Neural progenitor cell (in vitro differentiated cells): ENCODE data around the gene RRAGA. TPM values are rescaled to one million over a fixed set of nuclear protein-coding genes. Genes with fewer than 3 reads are reported as not detected.
"Not testable (repeated sequence)": the region's sequence is repeated elsewhere in the genome, so short reads cannot be mapped to it uniquely, and the experiment has no call there.

Source experiments
- DNase-seq: peaks from one replicate; pipeline ENCODE4 v3.0.0-alpha.2; 2016; ENCODE audit warnings: low spot score
- H2AFZ ChIP-seq: fragments of 200-600 bp; sonication (generic); replicated peaks from 2 replicates; pipeline ENCODE4 v1.6.1; 2016; ENCODE audit warnings: antibody characterized with exemption
- H3F3A ChIP-seq: fragments of 200-600 bp; sonication (generic); 2 replicates; pipeline ENCODE4 v1.6.1; 2016; ENCODE audit warnings: antibody characterized with exemption, low read depth
- H3K27ac ChIP-seq: fragments of 200-600 bp; sonication (generic); 2 replicates; pipeline ENCODE4 v1.5.1; 2016; ENCODE audit warnings: mild to moderate bottlenecking
- H3K27me3 ChIP-seq: fragments of 200-600 bp; sonication (generic); 2 replicates; pipeline ENCODE4 v1.6.1; 2016; ENCODE audit warnings: mild to moderate bottlenecking, moderate library complexity
- H3K36me3 ChIP-seq: fragments of 200-600 bp; sonication (generic); 2 replicates; pipeline ENCODE4 v1.5.1; 2016
- H3K4me1 ChIP-seq: fragments of 200-600 bp; sonication (generic); 2 replicates; pipeline ENCODE4 v1.6.1; 2016; ENCODE audit warnings: mixed run types
- H3K4me2 ChIP-seq: fragments of 200-600 bp; sonication (generic); 2 replicates; pipeline ENCODE4 v1.6.1; 2016
- H3K4me3 ChIP-seq: fragments of 200-600 bp; sonication (generic); 2 replicates; pipeline ENCODE4 v1.5.1; 2016
- H3K79me2 ChIP-seq: fragments of 200-600 bp; sonication (generic); 2 replicates; pipeline ENCODE4 v1.6.1; 2016; ENCODE audit warnings: low read depth
- H3K9ac ChIP-seq: fragments of 200-600 bp; sonication (generic); 2 replicates; pipeline ENCODE4 v1.6.1; 2016
- H3K9me3 ChIP-seq: fragments of 200-600 bp; sonication (generic); 2 replicates; pipeline ENCODE4 v1.5.1; 2016; ENCODE audit warnings: low read depth
- H4K20me1 ChIP-seq: fragments of 200-600 bp; sonication (generic); 2 replicates; pipeline ENCODE4 v1.6.1; 2016; ENCODE audit warnings: low read depth
- H3K27ac Mint-ChIP-seq: 3 replicates; pipeline ENCODE4 v1.8.0; 2021; ENCODE audit warnings: mixed read lengths
- H3K27me3 Mint-ChIP-seq: 2 replicates; pipeline ENCODE4 v1.8.0; 2022; ENCODE audit warnings: low read depth, mild to moderate bottlenecking, inconsistent platforms, moderate library complexity, mixed read lengths; ENCODE audit not compliant: insufficient read depth
- H3K36me3 Mint-ChIP-seq: 3 replicates; pipeline ENCODE4 v1.8.0; 2021; ENCODE audit warnings: mixed read lengths
- H3K4me1 Mint-ChIP-seq: 3 replicates; pipeline ENCODE4 v1.8.0; 2021; ENCODE audit warnings: mixed read lengths
- H3K4me3 Mint-ChIP-seq: 3 replicates; pipeline ENCODE4 v1.8.0; 2021; ENCODE audit warnings: mild to moderate bottlenecking, moderate library complexity, mixed read lengths
- H3K9me3 Mint-ChIP-seq: 3 replicates; pipeline ENCODE4 v1.8.0; 2020; ENCODE audit warnings: mixed read lengths
- CTCF ChIP-seq: fragments of 200-600 bp; sonication (generic); IDR thresholded peaks from 2 replicates; pipeline ENCODE4 v1.5.1; 2017; ENCODE audit warnings: antibody characterized with exemption, mild to moderate bottlenecking
- EZH2 ChIP-seq: fragments of 200-600 bp; sonication (generic); IDR thresholded peaks from 2 replicates; pipeline ENCODE4 v1.6.1; 2017; ENCODE audit warnings: antibody characterized with exemption, mild to moderate bottlenecking, moderate library complexity
- EZH2phosphoT487 ChIP-seq: fragments of 200-600 bp; sonication (generic); IDR thresholded peaks from 2 replicates; pipeline ENCODE4 v1.6.1; 2017; ENCODE audit warnings: antibody characterized with exemption
- total RNA-seq: library from RNA; depleted of rRNA; stranded (reverse); fragments of >200 nt; gene quantifications from 2 replicates; pipeline ENCODE4 v1.2.3, GENCODE V29; 2015; ENCODE audit warnings: low replicate concordance

Gene RRAGA
- total RNA-seq, 1 donor from 2014 or later, result 35.9 TPM

- H3K4me3 Mint-ChIP-seq, result no peak overlapping the region
- H3K27me3 Mint-ChIP-seq, result peaks cover 3% of the 10 kb centered on the region
- no peaks in the 10 kb centered on the region for H3K9me3 Mint-ChIP-seq
- Histone ChIP-seq H3K4me1 (no peaks in the 10 kb centered on the region), H3F3A (no peaks in the 10 kb centered on the region), H3K4me3 (no peak overlapping the region), H3K9ac (no peak overlapping the region), H3K36me3 (no peaks in the 10 kb centered on the region), H3K4me2 (no peak overlapping the region), H3K9me3 (no peaks in the 10 kb centered on the region), H3K79me2 (no peaks in the 10 kb centered on the region), H3K27me3 (no peaks in the 10 kb centered on the region), H2AFZ (no peak overlapping the region), H3K27ac (no peak overlapping the region), H4K20me1 (no peaks in the 10 kb centered on the region)
- no peak overlapping the region for H3K27ac Mint-ChIP-seq
- no peaks in the 10 kb centered on the region for H3K36me3 Mint-ChIP-seq
- no peak for DNase-seq
- no peak for TF ChIP-seq EZH2phosphoT487
- TF ChIP-seq EZH2, result no peak
- no peak for TF ChIP-seq CTCF
- H3K4me1 Mint-ChIP-seq, result no peaks in the 10 kb centered on the region
These were observed 31.0 kb upstream of the RRAGA start for GRCh38 chr9:19018201-19018600.

- no peak overlapping the region for H3K27ac Mint-ChIP-seq
- Histone ChIP-seq H3K4me2 (no peak overlapping the region), H3K4me3 (no peak overlapping the region), H3K9ac (no peak overlapping the region), H3F3A (no peaks in the 10 kb centered on the region), H3K27ac (no peak overlapping the region), H3K4me1 (no peaks in the 10 kb centered on the region), H3K27me3 (no peaks in the 10 kb centered on the region), H4K20me1 (no peaks in the 10 kb centered on the region), H2AFZ (no peak overlapping the region), H3K36me3 (no peaks in the 10 kb centered on the region), H3K79me2 (no peaks in the 10 kb centered on the region), H3K9me3 (no peaks in the 10 kb centered on the region)
- H3K4me1 Mint-ChIP-seq, result peaks cover 2% of the 10 kb centered on the region
- no peak overlapping the region for H3K4me3 Mint-ChIP-seq
- H3K36me3 Mint-ChIP-seq, result no peaks in the 10 kb centered on the region
- no peak for DNase-seq
- TF ChIP-seq EZH2 (no peak), EZH2phosphoT487 (no peak)
- no peaks in the 10 kb centered on the region for H3K27me3 Mint-ChIP-seq
- H3K9me3 Mint-ChIP-seq, result no peaks in the 10 kb centered on the region
These were observed 28.3 kb upstream of the RRAGA start for GRCh38 chr9:19020886-19021455.

GRCh38 chr9:19021649-19022048 is 27.6 kb upstream of the RRAGA start:
- not testable (repeated sequence) for H3K9me3 ChIP-seq, H3K27ac Mint-ChIP-seq, H3F3A ChIP-seq, H4K20me1 ChIP-seq, H3K27me3 Mint-ChIP-seq, H3K36me3 ChIP-seq, H3K79me2 ChIP-seq, H3K36me3 Mint-ChIP-seq, H3K4me1 Mint-ChIP-seq, H3K4me1 ChIP-seq, H3K9ac ChIP-seq, H3K27me3 ChIP-seq, H2AFZ ChIP-seq, DNase-seq, H3K27ac ChIP-seq, H3K4me3 Mint-ChIP-seq, H3K9me3 Mint-ChIP-seq, H3K4me3 ChIP-seq, H3K4me2 ChIP-seq

GRCh38 chr9:19022206-19022605 is 27.0 kb upstream of the RRAGA start:
- Mint-ChIP-seq H3K4me1 (peaks cover 2% of the 10 kb centered on the region), H3K36me3 (no peaks in the 10 kb centered on the region), H3K4me3 (no peak overlapping the region), H3K27ac (no peak overlapping the region), H3K27me3 (peaks cover 5% of the 10 kb centered on the region), H3K9me3 (peaks cover 2% of the 10 kb centered on the region)
- no peak overlapping the region for H3K4me2 ChIP-seq
- no peak overlapping the region for H3K4me3 ChIP-seq
- no peak overlapping the region for H2AFZ ChIP-seq
- H3K9ac ChIP-seq, result no peak overlapping the region
- H3K36me3 ChIP-seq, result no peaks in the 10 kb centered on the region
- DNase-seq, result no peak
- H3K4me1 ChIP-seq, result no peaks in the 10 kb centered on the region
- H3F3A ChIP-seq, result no peaks in the 10 kb centered on the region
- no peaks in the 10 kb centered on the region for H3K27me3 ChIP-seq
- no peaks in the 10 kb centered on the region for H4K20me1 ChIP-seq
- H3K79me2 ChIP-seq, result no peaks in the 10 kb centered on the region
- H3K9me3 ChIP-seq, result no peaks in the 10 kb centered on the region
- no peak overlapping the region for H3K27ac ChIP-seq
- no peak for TF ChIP-seq EZH2
- no peak for TF ChIP-seq EZH2phosphoT487
- no peak for TF ChIP-seq CTCF
